Glomerular visceral epithelial cell (primary cell): Measurements from ENCODE around the gene TBC1D3B.
"Not testable (repeated sequence)": the region's sequence is repeated elsewhere in the genome, so short reads cannot be mapped to it uniquely, and the experiment has no call there.

ENCODE experiments used
- DNase-seq: peaks from one replicate; pipeline ENCODE4 v3.0.0-alpha.2; 2016; ENCODE audit errors: extremely low spot score

TBC1D3B gene

GRCh38 chr17:36128411-36128978 is 47.9 kb downstream of the TBC1D3B start:
- no peak for DNase-seq

GRCh38 chr17:36127911-36128310 is 48.5 kb downstream of the TBC1D3B start:
- DNase-seq: no peak

- DNase-seq: no peak
Observed at GRCh38 chr17:36127199-36127893, 49.1 kb downstream of the TBC1D3B start.

GRCh38 chr17:36124879-36125824 is 51.3 kb downstream of the TBC1D3B start:
- no peak for DNase-seq

GRCh38 chr17:36123431-36123830 is 53.0 kb downstream of the TBC1D3B start:
- DNase-seq: no peak

- DNase-seq: not testable (repeated sequence)
Observed at GRCh38 chr17:36121099-36121498, 55.3 kb downstream of the TBC1D3B start.

- no peak for DNase-seq
Observed at GRCh38 chr17:36120221-36120620, 56.2 kb downstream of the TBC1D3B start.

GRCh38 chr17:36118477-36119353 is 57.7 kb downstream of the TBC1D3B start:
- DNase-seq: no peak

- no peak for DNase-seq
Observed at GRCh38 chr17:36117505-36118382, 58.7 kb downstream of the TBC1D3B start.
